Measurements from ENCODE around the gene TPST2. TPM values are rescaled to one million over a fixed set of nuclear protein-coding genes. Genes with fewer than 3 reads are reported as not detected.
A peak's percentile ranks its signal among the peaks of the same experiment; 100 is the strongest.

The TPST2 gene
- total RNA-seq, 1 experiment from 2014 or later = 8.2 TPM

GRCh38 chr22:26481112-26481693, 108.7 kb downstream of the TPST2 start:
- TF ChIP-seq CTCF (conservative IDR thresholded peaks at IDR 0.05; ENCODE audit: low read depth, low read length) = no peak
- intact Hi-C loops (cut with micrococcal nuclease; ENCODE audit: unreplicated experiment) = no loop called here
- Histone ChIP-seq H3K27ac (ENCODE audit: low read depth, low read length, poor library complexity, severe bottlenecking) (peak overlapping the region; percentile 33), H3K36me3 (ENCODE audit: insufficient read depth, low read length, poor library complexity, severe bottlenecking) (peaks cover 19% of the 10 kb centered on the region), H3K27me3 (replicated peaks; ENCODE audit: insufficient read depth, low read depth, low read length, poor library complexity) (no peaks in the 10 kb centered on the region), H3K4me3 (ENCODE audit: low read depth, low read length, poor library complexity, severe bottlenecking) (peak overlapping the region; percentile 33), H3K4me1 (ENCODE audit: insufficient read depth, low read length, poor library complexity, severe bottlenecking) (peaks cover 39% of the 10 kb centered on the region), H3K9me3 (ENCODE audit: low read depth, low read length, poor library complexity, severe bottlenecking) (no peaks in the 10 kb centered on the region)
- no peak for DNase-seq (ENCODE audit: low spot score)
- ChIA-PET CTCF (no interaction called here), POLR2A (ENCODE audit: low non-redundant PET) (no interaction called here)
- BruUV-seq (replicated peaks) = no TSS peak

GRCh38 chr22:26480611-26480932, 109.4 kb downstream of the TPST2 start:
- no peak for DNase-seq (ENCODE audit: low spot score)
- H3K27ac ChIP-seq (ENCODE audit: low read depth, low read length, poor library complexity, severe bottlenecking) = no peak overlapping the region
- H3K4me3 ChIP-seq (ENCODE audit: low read depth, low read length, poor library complexity, severe bottlenecking) = peak overlapping the region; percentile 33
- H3K36me3 ChIP-seq (ENCODE audit: insufficient read depth, low read length, poor library complexity, severe bottlenecking) = peaks cover 26% of the 10 kb centered on the region
- CTCF ChIA-PET = no interaction called here
- no TSS peak for BruUV-seq (replicated peaks)
- intact Hi-C loops (cut with micrococcal nuclease; ENCODE audit: unreplicated experiment) = no loop called here
- TF ChIP-seq EZH2 (IDR thresholded peaks at IDR 0.05; ENCODE audit: borderline replicate concordance, low read depth, low read length, poor library complexity, severe bottlenecking) (no peak), CTCF (conservative IDR thresholded peaks at IDR 0.05; ENCODE audit: low read depth, low read length) (no peak)
- no peaks in the 10 kb centered on the region for H3K9me3 ChIP-seq (ENCODE audit: low read depth, low read length, poor library complexity, severe bottlenecking)
- H3K27me3 ChIP-seq (replicated peaks; ENCODE audit: insufficient read depth, low read depth, low read length, poor library complexity) = no peaks in the 10 kb centered on the region
- peaks cover 39% of the 10 kb centered on the region for H3K4me1 ChIP-seq (ENCODE audit: insufficient read depth, low read length, poor library complexity, severe bottlenecking)
- POLR2A ChIA-PET (ENCODE audit: low non-redundant PET) = no interaction called here

- BruUV-seq (replicated peaks) = no TSS peak
- POLR2A ChIA-PET (ENCODE audit: low non-redundant PET) = no interaction called here
- no peak for TF ChIP-seq EZH2 (IDR thresholded peaks at IDR 0.05; ENCODE audit: borderline replicate concordance, low read depth, low read length, poor library complexity, severe bottlenecking)
- no peak for TF ChIP-seq CTCF (conservative IDR thresholded peaks at IDR 0.05; ENCODE audit: low read depth, low read length)
- Histone ChIP-seq H3K9me3 (ENCODE audit: low read depth, low read length, poor library complexity, severe bottlenecking) (no peaks in the 10 kb centered on the region), H3K4me1 (ENCODE audit: insufficient read depth, low read length, poor library complexity, severe bottlenecking) (peaks cover 36% of the 10 kb centered on the region), H3K36me3 (ENCODE audit: insufficient read depth, low read length, poor library complexity, severe bottlenecking) (peaks cover 28% of the 10 kb centered on the region), H3K27ac (ENCODE audit: low read depth, low read length, poor library complexity, severe bottlenecking) (peak overlapping the region; percentile 76), H3K27me3 (replicated peaks; ENCODE audit: insufficient read depth, low read depth, low read length, poor library complexity) (no peaks in the 10 kb centered on the region), H3K4me3 (ENCODE audit: low read depth, low read length, poor library complexity, severe bottlenecking) (peak overlapping the region; percentile 33)
- CTCF ChIA-PET = no interaction called here
- DNase-seq (ENCODE audit: low spot score) = peak; percentile 23
- intact Hi-C loops (cut with micrococcal nuclease; ENCODE audit: unreplicated experiment) = no loop called here
Measured at GRCh38 chr22:26479792-26480610, 109.9 kb downstream of the TPST2 start.

Data from A673 (cell line).